Esophagus muscularis mucosa (tissue), 4 donors: ENCODE results near the gene FGF6.

Experiments
- CTCF ChIP-seq, 3 experiments: fragments of 200-600 bp in 2 of 3; fragments of 450-650 bp in 1 of 3; sonication (generic) in 2 of 3; IDR thresholded peaks; one replicate each; pipeline ENCODE4 v1.5.1; 2017 to 2019; ENCODE audit warnings: antibody characterized with exemption in 3 of 3, mild to moderate bottlenecking in 2 of 3, moderate library complexity in 1 of 3
- EP300 ChIP-seq: sonication (generic); formaldehyde crosslinking; IDR thresholded peaks from one replicate; pipeline ENCODE4 v1.6.1; 2017; ENCODE audit warnings: antibody characterized with exemption
- POLR2A ChIP-seq: fragments of 450-650 bp; IDR thresholded peaks from one replicate; pipeline ENCODE4 v1.6.1; 2017; ENCODE audit warnings: antibody characterized with exemption, moderate library complexity, mild to moderate bottlenecking, low read depth
- POLR2AphosphoS5 ChIP-seq, 2 donors: sonication (generic); formaldehyde crosslinking; IDR thresholded peaks; one replicate each; pipeline ENCODE4 v1.6.1; 2017; ENCODE audit warnings: antibody characterized with exemption in 2 of 2

GRCh38 chr12:4441355-4442335 lies 4.0 kb downstream of the FGF6 start:
- TF ChIP-seq CTCF (IDR thresholded peaks at IDR 0.05), result no peak
- TF ChIP-seq POLR2A, result no peak
- no peak for TF ChIP-seq POLR2AphosphoS5 (IDR thresholded peaks at IDR 0.05)
- TF ChIP-seq EP300, result no peak
